Measurements from ENCODE around the gene EPAS1.

DNA sequence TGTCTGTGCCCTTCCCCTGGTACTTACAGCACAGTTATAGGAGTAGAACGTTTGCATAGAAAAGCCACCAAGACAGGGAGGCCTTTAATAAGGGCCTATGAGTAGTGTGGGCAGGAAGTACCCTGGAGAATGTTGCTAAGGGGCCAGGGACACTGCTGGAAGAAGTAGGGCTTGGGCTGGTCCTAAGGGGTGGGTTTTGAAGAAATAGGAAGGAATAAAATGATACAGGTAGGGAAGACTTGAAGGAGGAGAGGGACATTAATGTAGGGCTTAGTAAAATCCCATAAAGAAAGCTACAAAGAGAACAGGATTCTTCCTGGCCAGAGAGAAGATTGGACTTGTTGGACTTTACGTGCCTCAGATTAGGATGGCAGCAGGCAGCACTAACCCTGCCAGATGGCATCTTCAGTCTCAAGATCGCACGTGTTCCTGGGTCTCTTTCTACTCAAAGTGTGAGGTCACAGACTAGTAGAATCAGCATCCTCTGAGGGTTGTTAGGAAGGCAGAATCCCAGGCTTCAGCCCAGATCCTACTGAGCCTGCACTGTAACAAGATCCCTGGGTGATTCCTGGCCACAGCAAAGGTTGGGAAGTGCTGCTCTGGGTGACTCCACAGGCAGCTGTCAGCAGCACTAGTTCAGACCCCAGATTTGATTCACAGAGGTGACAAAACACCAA is 39.2 kb downstream of the EPAS1 start:
- TF ChIP-seq, protein P1, sequence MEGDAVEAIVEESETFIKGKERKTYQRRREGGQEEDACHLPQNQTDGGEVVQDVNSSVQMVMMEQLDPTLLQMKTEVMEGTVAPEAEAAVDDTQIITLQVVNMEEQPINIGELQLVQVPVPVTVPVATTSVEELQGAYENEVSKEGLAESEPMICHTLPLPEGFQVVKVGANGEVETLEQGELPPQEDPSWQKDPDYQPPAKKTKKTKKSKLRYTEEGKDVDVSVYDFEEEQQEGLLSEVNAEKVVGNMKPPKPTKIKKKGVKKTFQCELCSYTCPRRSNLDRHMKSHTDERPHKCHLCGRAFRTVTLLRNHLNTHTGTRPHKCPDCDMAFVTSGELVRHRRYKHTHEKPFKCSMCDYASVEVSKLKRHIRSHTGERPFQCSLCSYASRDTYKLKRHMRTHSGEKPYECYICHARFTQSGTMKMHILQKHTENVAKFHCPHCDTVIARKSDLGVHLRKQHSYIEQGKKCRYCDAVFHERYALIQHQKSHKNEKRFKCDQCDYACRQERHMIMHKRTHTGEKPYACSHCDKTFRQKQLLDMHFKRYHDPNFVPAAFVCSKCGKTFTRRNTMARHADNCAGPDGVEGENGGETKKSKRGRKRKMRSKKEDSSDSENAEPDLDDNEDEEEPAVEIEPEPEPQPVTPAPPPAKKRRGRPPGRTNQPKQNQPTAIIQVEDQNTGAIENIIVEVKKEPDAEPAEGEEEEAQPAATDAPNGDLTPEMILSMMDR (IDR thresholded peaks at IDR 0.05), result no peak
- TF ChIP-seq POLR2A (IDR thresholded peaks at IDR 0.05), result no peak

Data from stomach (tissue), 4 donors.